GM12878 (cell line): ENCODE results near the gene CRYZL1. TPM values are rescaled to one million over a fixed set of nuclear protein-coding genes. Genes with fewer than 3 reads are reported as not detected.
A peak's percentile ranks its signal among the peaks of the same experiment; 100 is the strongest.

Source experiments
- ATAC-seq: fragments of 200-7000 bp; cut with Tn5 transposase; 3 replicates; pipeline ENCODE4 v1.9.1; 2020; ENCODE audit warnings: mild to moderate bottlenecking, moderate library complexity
- BruUV-seq: library from RNA; stranded (reverse); fragments of 400-500 nt; replicated peaks from 2 replicates; lab custom pipeline; 2021; lab: Mats Ljungman, UMichigan
- CTCF ChIA-PET: fragments of 300-600 bp; sonication (Branson Sonifier 250); formaldehyde crosslinking; extraction: SDS; loops from one replicate; lab custom pipeline; 2021; ENCODE audit warnings: inconsistent platforms; lab: Yijun Ruan, JAX
- POLR2A ChIA-PET: fragments of 350-600 bp; formaldehyde crosslinking; extraction: SDS; loops from one replicate; lab custom pipeline; 2021; ENCODE audit warnings: inconsistent platforms; lab: Charles Lee
- RAD21 ChIA-PET: fragments of 300-600 bp; sonication (Branson Sonifier 250); formaldehyde crosslinking; loops from one replicate; lab custom pipeline; 2023; ENCODE audit warnings: antibody characterized with exemption; ENCODE audit not compliant: unreplicated experiment; lab: Charles Lee
- SMC1A ChIA-PET: fragments of 300-600 bp; sonication (Branson Sonifier 250); formaldehyde crosslinking; loops from one replicate; lab custom pipeline; 2023; ENCODE audit not compliant: unreplicated experiment, uncharacterized antibody; lab: Charles Lee
- DNase-seq: peaks from one replicate; pipeline ENCODE4 v3.0.0-alpha.2; 2011; ENCODE audit warnings: low read depth, low spot score
- FAIRE-seq: peaks from 3 replicates; lab custom pipeline; 2011; peaks lifted over from hg19 to GRCh38; lab: Jason Lieb, UNC
- H2AFZ ChIP-seq: 2 replicates; pipeline ENCODE4 v1.6.0; 2011; ENCODE audit warnings: low read depth, low read length, control low read depth; ENCODE audit not compliant: control insufficient read depth
- H3K27ac ChIP-seq: 2 replicates; pipeline ENCODE4 v1.5.1; 2011; ENCODE audit warnings: control low read depth; ENCODE audit not compliant: control insufficient read depth, insufficient read depth
- H3K27me3 ChIP-seq, 2 experiments: replicated peaks in 1 of 2; 2 replicates each; pipeline versions ENCODE4 v1.6.0 to v1.6.1; 2011; ENCODE audit warnings: low read length in 1 of 2; ENCODE audit not compliant: control insufficient read depth in 2 of 2, insufficient read depth in 2 of 2
- H3K36me3 ChIP-seq, 2 experiments: 2 replicates each; pipeline ENCODE4 v1.5.1; 2011; ENCODE audit warnings: low read length in 1 of 2; ENCODE audit not compliant: control insufficient read depth in 2 of 2, insufficient read depth in 2 of 2
- H3K4me1 ChIP-seq: 2 replicates; pipeline ENCODE4 v1.6.1; 2011; ENCODE audit warnings: mild to moderate bottlenecking, low read length, moderate library complexity, mixed read lengths; ENCODE audit not compliant: control insufficient read depth, insufficient read depth
- H3K4me2 ChIP-seq: 2 replicates; pipeline ENCODE4 v1.6.0; 2011; ENCODE audit warnings: control low read depth; ENCODE audit not compliant: control insufficient read depth, insufficient read depth
- H3K4me3 ChIP-seq: fragments of 200-600 bp; sonication (generic); 2 replicates; pipeline ENCODE4 v1.5.1; 2016
- H3K79me2 ChIP-seq: 2 replicates; pipeline ENCODE4 v1.6.0; 2011; ENCODE audit warnings: low read length; ENCODE audit not compliant: control insufficient read depth, insufficient read depth
- H3K9ac ChIP-seq: 2 replicates; pipeline ENCODE4 v1.8.0; 2011; ENCODE audit warnings: low read length, control low read depth, mixed read lengths; ENCODE audit not compliant: control insufficient read depth, insufficient read depth
- H3K9me3 ChIP-seq: replicated peaks from 3 replicates; pipeline ENCODE4 v1.5.1; 2011; ENCODE audit warnings: mild to moderate bottlenecking, low read length; ENCODE audit not compliant: control insufficient read depth, insufficient read depth
- H4K20me1 ChIP-seq: 2 replicates; pipeline ENCODE4 v1.6.0; 2011; ENCODE audit not compliant: control insufficient read depth, insufficient read depth
- ASH2L ChIP-seq: fragments of 300-600, 200-600 bp; sonication (generic); IDR thresholded peaks from 2 replicates; pipeline ENCODE4 v1.6.1; 2017; ENCODE audit warnings: low read depth, mild to moderate bottlenecking, borderline replicate concordance
- CHD2 ChIP-seq: IDR thresholded peaks from 2 replicates; pipeline ENCODE4 v1.6.1; 2011; ENCODE audit warnings: low read depth, low read length, improper control_type of control experiment, borderline replicate concordance
- CTCF ChIP-seq, 3 experiments: IDR thresholded peaks in 2 of 3; conservative IDR thresholded peaks in 1 of 3; 2 replicates each; pipeline ENCODE4 v1.5.1; 2011; ENCODE audit warnings: low read depth in 3 of 3, low read length in 3 of 3, mild to moderate bottlenecking in 3 of 3, control low read depth in 2 of 3, moderate library complexity in 2 of 3, inconsistent platforms in 1 of 3, mixed read lengths in 1 of 3; ENCODE audit not compliant: control insufficient read depth in 2 of 3, insufficient read depth in 1 of 3; ENCODE audit errors: extremely low read depth in 1 of 3
- PRDM15 ChIP-seq: fragments of 450-650 bp; formaldehyde crosslinking; IDR thresholded peaks from 2 replicates; pipeline ENCODE4 v1.4.0; 2020; ENCODE audit warnings: mild to moderate bottlenecking, moderate library complexity
- SUZ12 ChIP-seq: fragments of 200-600 bp; sonication (generic); IDR thresholded peaks from one replicate; pipeline ENCODE4 v1.6.1; 2018; ENCODE audit warnings: antibody characterized with exemption, mild to moderate bottlenecking; ENCODE audit not compliant: unreplicated experiment
- YY1 ChIP-seq: IDR thresholded peaks from 2 replicates; pipeline ENCODE4 v1.6.1; 2011; ENCODE audit warnings: low read depth, mild to moderate bottlenecking, low read length
- ZNF687 ChIP-seq: fragments of 450-650 bp; IDR thresholded peaks from 2 replicates; pipeline ENCODE4 v1.6.1; 2017; ENCODE audit warnings: mild to moderate bottlenecking, moderate library complexity
- WGBS: methylation state at CpG from one replicate; pipeline ENCODE4 v1.1.6; 2016; ENCODE audit warnings: low lambda C conversion rate; ENCODE audit not compliant: insufficient replicate concordance, insufficient coverage; ENCODE audit errors: missing lambda C conversion rate; 5-methylcytosine and 5-hydroxymethylcytosine counted together
- in situ Hi-C: fragments of 300-500 bp; cut with MboI; formaldehyde crosslinking; loops from 9 replicates; pipeline ENCODE4 v1.14.3; 2018; ENCODE audit warnings: mixed read lengths
- intact Hi-C: fragments of 100-400 bp; cut with micrococcal nuclease; formaldehyde crosslinking; loops from one replicate; pipeline ENCODE4 v1.14.2; 2022; ENCODE audit not compliant: unreplicated experiment
- polyA plus RNA-seq, 11 experiments: library from polyadenylated mRNA; depleted of rRNA in 4 of 11; unstranded in 6 of 11; stranded (reverse) in 5 of 11; fragments of >200 nt; fragmentation: Nextera tagmentation in 4 of 11; fragmentation: Illumina TruSeq in 1 of 11; extraction: Ambion mirVana in 4 of 11; extraction: Trizol in 1 of 11; gene quantifications; 1 replicate in 1 of 11; 2 replicates in 10 of 11; pipeline versions ENCODE4 v1.2.1 to v1.2.3, GENCODE V29; 2011 to 2016; ENCODE audit warnings: inconsistent platforms in 2 of 11, missing spikeins in 2 of 11, low read depth in 1 of 11
- total RNA-seq, 4 experiments: library from RNA; depleted of rRNA in 3 of 4; stranded (reverse); fragments of >200 nt in 3 of 4; fragmentation: Illumina TruSeq in 1 of 4; extraction: Trizol in 1 of 4; gene quantifications; 2 replicates each; pipeline versions ENCODE4 v1.2.1 to v1.2.3, GENCODE V29; 2013 to 2021
- TF ChIP-seq, protein P1 (sequence below): fragments of 450-650 bp; formaldehyde crosslinking; IDR thresholded peaks from 2 replicates; pipeline ENCODE4 v1.4.0; 2022; ENCODE audit warnings: mild to moderate bottlenecking, moderate library complexity

The CRYZL1 gene
- total and polyA plus RNA-seq, 10 of the 15 experiments (the other 5 are each of a cell fraction or from before 2014, with no cell fraction given) = 14.3 to 72.4 (median 30.7) TPM

- H3K9ac ChIP-seq = no peak overlapping the region
- no peaks in the 10 kb centered on the region for H3K27me3 ChIP-seq
- H4K20me1 ChIP-seq = peaks cover 5% of the 10 kb centered on the region
- DNase-seq (no peak), FAIRE-seq (no peak), ATAC-seq (no peak)
- H3K36me3 ChIP-seq = peaks cover 15 to 28% of the 10 kb centered on the region in 2 experiments
- ChIA-PET CTCF (interaction anchor here (1.1 to 1.4 kb wide), 2 partner anchors 11 to 66 kb away, joined by 3 to 6 read pairs; partner anchors contain the start of gene TMEM50B), POLR2A (interaction anchor here (1.5 kb wide), 1 partner anchor 8 kb away, joined by 5 read pairs; no protein-coding TSS in a partner anchor), RAD21 (interaction anchor here (1.1 kb wide), 1 partner anchor 60 kb away, joined by 3 read pairs; no protein-coding TSS in a partner anchor), SMC1A (interaction anchor here (3.4 to 4.1 kb wide), 2 partner anchors 10 to 60 kb away, joined by 10 to 23 read pairs; no protein-coding TSS in a partner anchor)
- H3K4me2 ChIP-seq = peak overlapping the region; percentile 70; the same call in 1 of the 2 replicates
- H3K4me1 ChIP-seq = no peaks in the 10 kb centered on the region
- H2AFZ ChIP-seq = no peak overlapping the region
- H3K4me3 ChIP-seq = no peak overlapping the region
- in situ Hi-C loops (no loop called here), intact Hi-C loops (loop anchor here (10.0 kb wide), 2 partner anchors 141 to 311 kb away; partner anchors contain the start of gene IFNGR2)
- no TSS peak for BruUV-seq
- H3K27ac ChIP-seq = no peak overlapping the region
- peaks cover 4% of the 10 kb centered on the region; the same call in 1 of the 3 replicates for H3K9me3 ChIP-seq
- H3K79me2 ChIP-seq = peaks cover 90% of the 10 kb centered on the region
- WGBS = 72% methylated on average over 3 of the region's 3 CpGs
- TF ChIP-seq CTCF (IDR thresholded peaks at IDR 0.05 in 2 of 3, conservative IDR thresholded peaks at IDR 0.05 in 1 of 3; ENCODE audit: control insufficient read depth in 2 of 3, extremely low read depth in 1 of 3, insufficient read depth in 1 of 3, low read depth in 3 of 3, low read length in 3 of 3) = no peak
- TF ChIP-seq PRDM15 (CRISPR knock-in tag) = no peak
- TF ChIP-seq SUZ12 = no peak
- no peak for TF ChIP-seq ZNF687
- TF ChIP-seq ASH2L = no peak
- TF ChIP-seq CHD2 = no peak
- TF ChIP-seq YY1 = no peak
- TF ChIP-seq, protein P1, sequence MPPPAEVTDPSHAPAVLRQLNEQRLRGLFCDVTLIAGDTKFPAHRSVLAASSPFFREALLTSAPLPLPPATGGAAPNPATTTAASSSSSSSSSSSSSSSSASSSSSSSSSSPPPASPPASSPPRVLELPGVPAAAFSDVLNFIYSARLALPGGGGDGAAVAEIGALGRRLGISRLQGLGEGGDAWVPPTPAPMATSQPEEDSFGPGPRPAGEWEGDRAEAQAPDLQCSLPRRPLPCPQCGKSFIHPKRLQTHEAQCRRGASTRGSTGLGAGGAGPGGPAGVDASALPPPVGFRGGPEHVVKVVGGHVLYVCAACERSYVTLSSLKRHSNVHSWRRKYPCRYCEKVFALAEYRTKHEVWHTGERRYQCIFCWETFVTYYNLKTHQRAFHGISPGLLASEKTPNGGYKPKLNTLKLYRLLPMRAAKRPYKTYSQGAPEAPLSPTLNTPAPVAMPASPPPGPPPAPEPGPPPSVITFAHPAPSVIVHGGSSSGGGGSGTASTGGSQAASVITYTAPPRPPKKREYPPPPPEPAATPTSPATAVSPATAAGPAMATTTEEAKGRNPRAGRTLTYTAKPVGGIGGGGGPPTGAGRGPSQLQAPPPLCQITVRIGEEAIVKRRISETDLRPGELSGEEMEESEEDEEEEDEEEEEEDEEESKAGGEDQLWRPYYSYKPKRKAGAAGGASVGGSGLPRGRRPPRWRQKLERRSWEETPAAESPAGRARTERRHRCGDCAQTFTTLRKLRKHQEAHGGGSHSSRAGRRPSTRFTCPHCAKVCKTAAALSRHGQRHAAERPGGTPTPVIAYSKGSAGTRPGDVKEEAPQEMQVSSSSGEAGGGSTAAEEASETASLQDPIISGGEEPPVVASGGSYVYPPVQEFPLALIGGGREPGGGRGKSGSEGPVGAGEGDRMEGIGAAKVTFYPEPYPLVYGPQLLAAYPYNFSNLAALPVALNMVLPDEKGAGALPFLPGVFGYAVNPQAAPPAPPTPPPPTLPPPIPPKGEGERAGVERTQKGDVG (CRISPR knock-in tag) = no peak
Observed at GRCh38 chr21:33546086-33546485, 95.5 kb downstream of the CRYZL1 start.
